GM21381 (cell line): ENCODE measurements around the gene PGF.
"Not testable (repeated sequence)": the region's sequence is repeated elsewhere in the genome, so short reads cannot be mapped to it uniquely, and the experiment has no call there.

Experiments
- ATAC-seq: cut with Tn5 transposase; IDR thresholded peaks from one replicate; pipeline ENCODE4 v1.9.1; 2021; ENCODE audit warnings: mild to moderate bottlenecking, moderate library complexity; ENCODE audit not compliant: unreplicated experiment

Gene PGF

GRCh38 chr14:74945261-74945851 is 10.0 kb downstream of the PGF start:
- ATAC-seq: no peak

GRCh38 chr14:74942608-74943007 is 12.8 kb downstream of the PGF start:
- no peak for ATAC-seq

GRCh38 chr14:74942181-74942580 is 13.2 kb downstream of the PGF start:
- ATAC-seq: no peak

DNA sequence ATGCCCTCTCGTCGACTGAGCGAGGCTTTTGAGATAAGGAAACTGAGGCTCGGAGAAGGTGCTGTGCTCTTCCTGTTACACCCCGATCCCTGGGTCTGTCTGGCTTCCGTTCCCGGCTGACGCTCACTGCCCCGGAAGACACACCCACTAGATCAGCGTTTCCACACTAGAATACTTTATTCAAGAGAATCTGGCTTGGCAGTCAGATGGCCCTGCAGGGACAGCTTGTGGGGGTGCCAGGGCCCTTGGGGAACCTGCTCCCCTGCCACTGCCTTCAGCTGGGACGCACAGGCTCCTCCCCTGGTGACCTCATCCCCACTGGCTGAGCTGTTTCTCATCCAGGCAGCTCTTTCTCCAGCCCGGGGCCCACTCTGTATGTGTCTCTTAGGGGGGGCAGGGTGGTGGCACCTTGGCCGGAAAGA is 13.7 kb downstream of the PGF start:
- ATAC-seq: peak; percentile 49

GRCh38 chr14:74940956-74941565 is 14.3 kb downstream of the PGF start:
- no peak for ATAC-seq

GRCh38 chr14:74938531-74939495 is 16.6 kb downstream of the PGF start:
- no peak for ATAC-seq

DNA sequence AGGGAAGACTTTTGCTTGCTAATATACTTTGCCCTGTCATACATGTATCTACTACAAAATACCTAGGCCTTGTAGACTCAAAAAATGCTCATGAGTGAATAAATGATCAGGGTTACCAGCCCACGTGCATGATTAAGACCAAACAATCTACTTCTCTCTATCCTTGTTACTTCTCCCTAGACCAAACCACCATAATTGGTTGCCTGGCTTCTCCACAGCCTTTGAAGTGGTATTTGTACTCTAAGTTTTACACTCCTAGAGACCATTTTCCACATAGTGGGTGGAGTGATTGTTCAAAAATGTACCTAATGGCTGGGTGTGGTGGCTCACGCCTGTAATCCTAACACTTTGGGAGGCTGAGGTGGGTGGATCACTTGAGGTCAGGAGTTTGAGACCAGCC is 18.2 kb downstream of the PGF start:
- ATAC-seq: no peak

GRCh38 chr14:74936731-74937130 is 18.7 kb downstream of the PGF start:
- no peak for ATAC-seq

DNA sequence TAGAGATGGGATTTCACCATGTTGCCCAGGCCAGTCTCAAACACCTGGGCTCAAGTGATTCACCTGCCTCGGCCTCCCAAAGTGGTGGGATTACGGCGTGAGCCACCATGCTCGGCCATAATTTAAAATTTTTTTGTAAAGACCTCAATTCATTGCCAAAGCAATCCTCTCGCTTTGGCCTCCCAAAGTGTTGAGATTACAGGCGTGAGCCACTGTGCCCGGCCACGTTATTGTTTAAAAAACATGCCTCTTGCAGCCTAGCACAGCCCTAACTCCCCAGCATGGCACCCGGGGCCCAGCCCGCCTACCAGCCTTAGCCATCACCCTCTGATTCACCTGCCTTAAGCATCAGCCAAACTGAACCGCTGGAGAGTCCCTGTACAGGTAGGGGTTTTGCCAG is 19.2 kb downstream of the PGF start:
- ATAC-seq: no peak

- ATAC-seq: no peak
Observed at GRCh38 chr14:74935360-74935680, 20.1 kb downstream of the PGF start.

- ATAC-seq: no peak
Observed at GRCh38 chr14:74934476-74935359, 20.7 kb downstream of the PGF start.

DNA sequence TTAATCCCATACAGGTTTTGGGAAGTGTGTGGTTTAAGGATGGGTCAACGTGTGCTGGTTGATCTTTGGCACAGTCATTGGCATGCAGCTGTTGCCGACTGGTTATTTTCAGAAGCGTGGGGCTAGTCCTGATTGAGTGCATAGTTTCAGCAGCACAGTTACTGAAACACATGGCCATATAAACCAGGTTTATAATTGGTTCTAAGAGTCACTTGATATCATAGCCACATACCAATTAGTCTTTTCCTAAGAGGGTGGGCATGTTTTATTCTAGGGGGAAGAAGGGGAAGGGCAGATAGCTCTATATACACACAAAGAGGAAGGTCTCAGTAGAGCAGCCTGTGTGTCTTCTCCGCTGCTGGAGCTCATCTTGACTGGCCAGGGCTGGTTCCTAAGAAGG is 21.4 kb downstream of the PGF start:
- no peak for ATAC-seq

GRCh38 chr14:74932936-74933335 is 22.5 kb downstream of the PGF start:
- ATAC-seq: not testable (repeated sequence)

GRCh38 chr14:74932401-74932901 is 22.9 kb downstream of the PGF start:
- no peak for ATAC-seq

GRCh38 chr14:74931744-74932143 is 23.7 kb downstream of the PGF start:
- ATAC-seq: not testable (repeated sequence)

- ATAC-seq: no peak
Observed at GRCh38 chr14:74929242-74929641, 26.2 kb downstream of the PGF start.

DNA sequence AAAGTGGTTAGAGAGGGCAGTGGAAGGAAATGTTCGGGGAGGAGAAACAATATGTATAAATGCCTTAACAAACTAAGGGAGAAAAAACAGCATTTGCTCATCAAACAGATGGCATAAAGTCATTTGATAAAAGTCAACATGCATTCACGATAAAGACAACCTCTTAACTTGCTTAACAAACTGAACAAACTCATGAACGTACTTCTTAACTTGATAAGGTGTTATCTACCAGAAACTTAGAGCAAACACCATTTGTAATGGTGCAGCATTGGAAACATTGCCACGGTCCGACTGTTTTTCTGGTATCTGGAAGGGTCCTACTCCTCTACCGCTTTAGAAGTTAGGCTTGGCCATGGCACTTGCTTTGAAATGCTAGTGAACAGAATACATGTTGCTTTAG is 28.2 kb downstream of the PGF start:
- no peak for ATAC-seq

GRCh38 chr14:74924061-74924460 is 31.3 kb downstream of the PGF start:
- ATAC-seq: no peak

DNA sequence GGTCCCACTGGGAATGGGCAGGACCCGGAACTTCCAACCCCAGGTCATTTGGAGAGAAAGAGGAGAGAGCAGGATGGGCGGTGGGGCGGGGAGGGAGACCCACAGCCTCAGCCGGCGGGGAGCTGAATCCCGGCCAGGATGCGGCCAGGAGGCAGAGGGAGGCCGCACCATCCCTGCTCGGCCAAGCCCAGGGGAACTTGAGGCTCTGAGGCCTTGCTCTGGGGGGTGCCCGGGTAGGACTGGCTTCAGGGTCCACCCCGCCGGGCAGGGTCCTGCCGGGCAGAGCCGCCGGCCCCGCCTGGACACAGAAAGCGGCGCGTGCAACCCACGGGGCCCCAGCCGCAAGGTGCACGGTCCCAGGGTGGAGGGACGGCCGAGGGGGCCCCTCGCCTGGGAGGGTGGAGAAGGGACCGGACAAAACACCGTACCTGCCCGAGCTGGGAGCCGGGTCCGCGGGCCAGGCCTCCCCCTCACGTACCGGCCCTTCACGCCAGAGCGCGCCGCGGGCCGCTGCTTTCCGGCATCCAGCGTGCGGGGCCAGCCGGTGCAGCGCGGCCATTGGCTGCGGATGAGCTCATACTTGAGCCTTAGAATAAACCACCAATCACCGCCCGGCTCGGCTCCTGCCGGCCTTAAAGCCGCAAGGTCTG is 32.5 kb downstream of the PGF start, which contains the start of gene RPS6KL1:
Gene RPS6KL1 (minus strand): TSS at position 509 of the 650 bp plus-strand sequence. CDS start 1,719 bp downstream, outside the sequence.
- peak; percentile 91 for ATAC-seq
